HG03354 (cell line): ENCODE data around the gene ADCY7.
"Not testable (repeated sequence)": the region's sequence is repeated elsewhere in the genome, so short reads cannot be mapped to it uniquely, and the experiment has no call there.

Source experiments
- ATAC-seq: cut with Tn5 transposase; IDR thresholded peaks from one replicate; pipeline ENCODE4 v1.9.1; 2021; ENCODE audit warnings: mild to moderate bottlenecking; ENCODE audit not compliant: unreplicated experiment, poor library complexity, severe bottlenecking

Gene ADCY7

DNA sequence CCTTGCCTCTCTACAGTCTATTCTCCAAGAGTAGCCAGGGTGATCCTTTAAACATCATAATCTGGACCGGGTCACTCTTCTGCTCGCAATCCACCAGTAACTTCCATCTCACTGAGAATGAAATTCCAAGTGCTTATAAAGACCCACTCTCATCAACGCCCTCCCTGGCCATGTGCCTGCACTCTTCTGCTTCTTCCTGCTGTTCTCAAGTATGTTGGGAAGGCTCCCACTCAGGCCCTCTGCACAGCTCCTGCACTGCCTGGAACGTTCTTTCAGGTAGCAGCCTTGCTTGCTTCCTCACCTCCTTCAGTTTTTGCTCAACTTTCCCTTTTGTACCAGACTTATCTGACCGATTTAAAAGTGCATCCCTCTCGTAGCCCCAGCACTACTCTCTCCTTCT lies 58.0 kb downstream of the ADCY7 start:
- no peak for ATAC-seq

DNA sequence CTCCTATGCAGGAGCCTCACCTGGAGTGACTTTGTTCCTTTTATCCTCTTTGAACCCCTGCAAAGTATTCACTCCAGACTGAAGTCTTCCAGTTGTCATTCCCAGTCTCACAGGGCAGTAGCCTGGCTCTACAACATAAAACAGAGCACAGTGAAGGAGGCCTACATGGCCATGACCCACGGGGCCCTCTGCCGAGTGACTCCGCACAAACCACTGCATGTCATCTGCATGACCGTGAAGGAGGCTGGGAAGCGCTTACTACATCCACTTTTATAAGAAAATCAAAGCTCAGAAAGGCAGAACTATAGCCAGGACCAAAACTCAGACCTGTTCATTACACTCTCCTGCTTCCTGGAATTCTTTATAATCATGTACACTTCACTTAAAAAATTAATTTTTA lies 59.9 kb downstream of the ADCY7 start:
- no peak for ATAC-seq

DNA sequence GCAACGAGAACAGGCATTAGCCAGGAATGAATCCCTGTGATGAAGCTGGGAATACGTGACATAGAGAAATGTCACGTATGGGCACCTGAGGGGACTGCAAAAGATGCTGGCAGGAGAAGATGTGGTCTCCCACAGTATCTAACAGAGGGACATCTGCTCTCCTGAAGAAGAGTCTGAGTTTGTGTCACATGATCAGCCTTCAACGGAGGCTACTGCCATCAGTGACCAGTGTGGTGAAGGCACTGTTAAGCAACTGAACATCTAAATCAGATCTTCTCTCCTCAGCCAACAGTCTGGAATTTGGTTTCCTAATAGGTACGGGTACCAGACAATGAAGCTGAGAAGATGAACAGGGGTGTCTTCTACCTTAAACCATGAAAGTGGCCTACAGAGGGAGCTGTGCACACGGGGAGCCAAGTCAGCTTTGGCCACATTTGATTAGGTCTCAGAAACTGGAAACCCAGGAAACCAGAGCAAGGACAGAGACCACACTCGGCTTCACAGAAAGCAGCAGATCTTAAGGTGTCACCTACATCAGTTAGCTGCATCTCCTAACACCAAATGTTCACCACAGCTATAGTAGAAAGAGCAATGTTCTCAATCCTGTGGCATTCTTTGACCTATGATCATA lies 60.6 kb downstream of the ADCY7 start:
- ATAC-seq, result peak; percentile 59

DNA sequence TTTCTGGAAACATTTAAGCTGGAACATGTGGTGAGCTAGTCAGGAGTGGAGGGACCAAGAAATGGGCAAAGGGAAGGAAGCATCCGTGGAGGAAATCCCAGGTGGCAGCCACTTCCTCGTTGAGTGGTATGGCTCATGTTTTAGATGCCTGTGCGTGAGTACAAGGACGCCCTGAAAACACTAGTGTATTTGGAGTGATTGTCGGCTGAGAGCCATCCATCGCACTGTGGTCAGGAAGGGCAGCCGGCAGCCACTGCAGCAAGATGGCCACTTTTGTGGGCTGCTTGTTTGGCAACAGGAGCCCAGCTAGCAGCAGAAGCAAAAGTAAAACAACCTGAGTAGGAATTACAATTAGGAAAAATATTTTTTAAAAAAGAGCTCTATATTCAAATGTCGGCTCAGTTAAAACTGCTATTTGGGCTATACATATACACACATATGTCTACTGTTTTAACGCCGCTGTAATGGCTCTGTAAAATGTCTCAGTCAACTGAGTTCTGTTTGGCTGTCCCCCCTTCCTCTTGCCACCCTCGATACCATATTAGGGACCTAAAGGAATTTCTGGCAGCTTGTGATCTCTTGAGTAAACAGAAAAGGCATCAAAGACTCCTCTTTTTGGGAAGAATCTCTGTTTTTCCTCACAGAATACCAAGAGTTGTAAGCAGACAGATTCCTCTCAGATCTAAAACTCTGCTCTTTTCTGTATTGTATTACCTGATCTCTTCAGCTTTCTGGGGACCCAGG lies 63.3 kb downstream of the ADCY7 start:
- ATAC-seq, result no peak

DNA sequence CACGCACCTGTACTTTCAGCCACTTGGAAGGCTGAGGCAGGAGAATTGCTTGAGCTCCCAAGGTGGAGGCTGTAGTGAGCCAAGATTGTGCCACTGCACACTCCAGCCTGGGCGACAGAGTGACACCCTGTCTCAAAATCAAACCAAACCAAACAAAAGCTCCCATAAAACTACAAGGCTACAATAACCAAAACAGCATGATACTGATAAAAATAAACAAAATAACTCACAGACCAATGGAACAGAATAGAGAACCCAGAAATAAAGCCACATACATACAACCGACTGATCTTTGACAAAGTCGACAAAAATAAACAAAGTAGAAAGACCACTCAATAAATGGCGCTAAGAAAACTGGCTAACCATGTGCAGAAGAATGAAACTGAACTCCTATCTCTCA lies 65.2 kb downstream of the ADCY7 start:
- ATAC-seq, result no peak

DNA sequence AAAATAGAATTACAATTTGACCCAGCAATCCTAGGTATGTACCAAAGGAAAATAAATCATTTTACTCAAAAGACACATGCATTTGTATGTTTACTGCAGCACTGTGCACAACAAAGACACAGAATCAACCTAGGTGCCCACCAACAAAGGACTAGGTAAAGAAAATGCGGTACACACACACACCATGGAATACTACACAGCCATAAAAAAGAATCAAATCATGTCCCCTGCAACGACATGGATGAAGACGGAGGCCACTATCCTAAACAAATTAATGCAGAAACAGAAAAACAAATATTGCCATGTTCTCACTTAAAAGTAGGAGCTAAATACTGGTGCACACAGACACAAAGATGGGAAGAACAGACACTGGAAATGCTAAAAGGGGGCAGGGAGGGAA lies 66.2 kb downstream of the ADCY7 start:
- no peak for ATAC-seq

DNA sequence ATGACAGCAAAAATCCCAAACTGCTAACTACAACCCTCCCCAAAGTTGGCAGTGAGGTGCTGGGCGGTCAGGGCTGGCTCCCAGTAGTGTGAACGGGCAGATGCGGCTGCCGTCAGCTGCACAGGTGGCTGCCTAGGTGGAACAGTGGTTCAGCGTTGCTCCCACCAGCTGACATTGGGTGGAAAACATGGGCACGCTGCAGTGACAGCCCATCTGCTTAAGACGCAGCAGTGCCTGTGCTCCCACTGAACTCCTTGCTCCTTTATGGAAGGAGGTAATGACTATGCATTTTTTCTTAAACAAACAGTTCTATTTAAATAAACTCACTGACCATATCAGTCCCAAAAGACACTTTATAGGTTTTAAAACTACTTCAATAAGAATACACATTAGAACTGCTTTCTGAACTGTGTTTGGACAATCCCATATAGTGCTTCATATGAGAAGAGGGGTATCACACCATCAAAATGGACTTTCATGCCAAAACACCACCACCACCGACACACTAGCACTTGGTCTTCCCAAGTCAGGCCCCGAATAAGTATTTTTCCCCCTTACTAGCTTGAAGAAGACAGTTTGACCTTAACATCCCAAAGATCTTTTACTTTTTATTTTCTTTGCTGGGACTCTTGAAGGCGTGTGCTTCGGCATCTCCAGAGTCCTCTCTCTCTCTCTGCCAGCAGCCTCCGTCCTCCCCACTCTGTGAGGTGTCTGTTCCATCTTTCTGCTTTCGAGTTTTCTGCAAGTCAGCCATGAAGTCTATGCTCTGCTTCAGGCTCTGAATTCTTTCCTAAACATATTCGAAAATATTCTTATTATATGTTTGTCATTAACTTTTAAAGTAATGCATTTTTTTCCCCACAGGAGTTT lies 68.0 kb downstream of the ADCY7 start:
- ATAC-seq, result no peak

DNA sequence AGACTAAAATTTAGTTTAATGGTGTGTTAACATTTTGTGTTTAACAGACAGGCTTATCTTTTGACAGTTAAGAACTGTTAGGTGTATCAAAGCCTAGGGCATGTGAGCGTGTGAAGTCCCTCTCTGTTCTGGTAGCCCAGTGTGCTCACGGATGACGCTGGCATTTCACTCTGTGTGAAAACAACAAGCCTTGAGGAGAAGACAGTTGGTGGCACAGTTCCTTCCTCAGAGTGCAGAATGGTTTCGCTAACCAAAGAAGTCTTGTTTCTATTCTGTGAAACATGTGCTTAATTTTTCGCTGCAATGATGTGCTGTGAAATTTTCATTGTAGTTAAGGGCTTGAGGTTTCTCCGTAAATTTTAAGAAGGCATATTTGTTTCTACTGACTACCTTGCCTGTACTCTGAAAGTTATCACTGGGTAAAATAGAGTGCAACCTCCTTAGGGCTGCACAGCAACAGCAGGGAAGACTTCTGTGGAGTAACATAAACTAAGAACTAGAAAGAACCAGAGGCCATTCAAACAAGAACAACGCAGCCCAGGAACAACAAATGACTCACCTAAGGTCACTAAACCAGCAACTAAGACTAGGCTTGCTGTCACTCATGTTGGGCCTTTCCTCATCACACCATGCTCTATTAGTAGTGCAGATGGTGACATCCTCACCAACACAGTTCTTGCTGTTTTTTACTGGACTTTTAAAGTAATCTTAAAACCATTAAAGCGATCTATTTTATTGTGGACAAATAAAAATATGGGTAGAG lies 69.0 kb downstream of the ADCY7 start:
- ATAC-seq, result peak; percentile 84

DNA sequence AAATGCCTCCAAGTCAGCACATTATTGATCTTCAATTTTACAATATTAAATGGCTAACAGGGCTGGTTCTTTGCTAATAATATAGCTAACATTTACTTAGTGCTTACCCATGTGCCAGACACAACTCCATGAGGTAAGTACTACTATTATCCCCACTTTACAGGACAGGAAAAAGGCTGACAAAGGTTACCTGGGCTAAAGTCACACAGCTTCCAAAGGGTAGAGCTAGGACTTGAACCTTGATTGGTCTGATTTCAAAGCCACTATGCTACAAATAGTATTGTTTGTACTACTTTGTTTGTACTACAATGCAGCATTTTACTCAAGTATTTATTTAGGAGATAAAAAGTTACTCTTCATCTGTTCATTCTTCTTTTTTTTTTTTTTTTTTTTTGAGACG lies 70.5 kb downstream of the ADCY7 start:
- no peak for ATAC-seq

DNA sequence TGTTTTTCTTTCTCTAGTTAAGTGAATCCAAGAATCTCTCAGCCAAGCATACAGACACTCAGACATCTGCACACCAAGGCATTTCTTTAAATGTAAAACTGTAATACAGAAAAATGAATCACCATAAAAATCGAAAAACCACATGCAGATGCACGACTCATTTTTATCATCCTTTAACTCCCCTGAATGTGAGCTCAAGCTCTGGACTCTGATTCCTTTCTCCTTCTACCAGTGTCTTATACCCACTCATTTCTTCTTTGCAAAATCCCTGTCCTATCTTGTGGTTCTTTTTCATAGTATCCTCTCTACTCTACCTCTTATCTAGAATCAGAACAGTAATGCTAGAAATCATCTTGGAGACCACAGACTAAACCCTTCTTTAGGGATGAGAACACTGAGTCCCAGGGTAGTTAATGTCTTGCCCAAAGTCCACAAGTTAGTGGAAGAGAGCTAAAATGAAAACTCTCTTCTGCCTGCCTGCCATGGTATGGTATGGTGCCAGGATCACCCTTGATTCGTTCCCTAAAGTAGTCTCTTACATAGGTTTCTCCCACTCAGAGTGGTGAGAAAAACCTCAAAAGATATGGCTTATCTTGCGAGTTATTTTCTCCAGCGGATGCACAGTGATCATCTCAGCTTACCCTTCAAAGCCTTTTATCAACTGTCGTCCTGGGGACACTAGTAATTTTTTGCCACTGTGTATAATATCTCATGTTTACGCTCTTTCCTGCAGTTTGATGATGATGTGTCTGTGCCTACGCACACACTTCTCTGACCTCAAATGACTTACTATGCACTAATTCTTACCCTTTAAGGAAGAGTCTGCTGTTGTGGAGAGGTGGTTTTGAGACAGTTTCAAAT lies 72.2 kb downstream of the ADCY7 start:
- ATAC-seq, result no peak

DNA sequence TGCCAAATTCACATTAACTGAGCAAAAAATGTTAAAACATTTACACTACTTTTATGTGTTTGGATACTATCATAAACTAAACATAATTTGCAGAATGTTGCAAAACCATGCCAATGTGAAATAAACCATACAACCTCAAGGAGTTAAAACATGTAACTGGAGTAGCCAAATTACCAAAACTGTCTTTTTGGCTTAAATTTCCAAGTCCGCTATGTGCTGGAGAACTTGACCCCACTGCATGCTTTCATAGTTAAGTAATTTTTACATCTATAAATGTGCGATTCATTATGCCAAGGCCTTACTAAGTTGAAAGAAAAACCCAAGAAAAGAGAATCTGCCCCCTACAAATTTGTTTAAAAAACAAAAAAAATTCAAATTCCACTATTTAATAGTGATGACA lies 74.2 kb downstream of the ADCY7 start:
- ATAC-seq, result no peak

DNA sequence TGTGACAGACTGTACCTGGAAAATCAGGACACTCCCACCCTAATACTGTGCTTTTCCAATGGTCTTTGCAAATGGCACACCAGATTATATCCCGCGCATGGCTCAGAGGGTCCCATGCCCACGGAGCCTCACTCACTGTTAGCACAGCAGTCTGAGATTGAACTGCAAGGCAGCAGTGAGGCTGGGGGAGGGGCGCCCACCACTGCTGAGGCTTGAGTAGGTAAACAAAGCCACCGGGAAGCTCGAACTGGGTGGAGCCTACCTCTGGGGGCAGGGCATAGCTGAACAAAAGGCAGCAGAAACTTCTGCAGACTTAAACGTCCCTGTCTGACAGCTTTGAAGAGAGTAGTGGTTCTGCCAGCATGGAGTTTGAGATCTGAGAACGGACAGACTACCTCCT lies 77.2 kb downstream of the ADCY7 start:
- ATAC-seq, result not testable (repeated sequence)

DNA sequence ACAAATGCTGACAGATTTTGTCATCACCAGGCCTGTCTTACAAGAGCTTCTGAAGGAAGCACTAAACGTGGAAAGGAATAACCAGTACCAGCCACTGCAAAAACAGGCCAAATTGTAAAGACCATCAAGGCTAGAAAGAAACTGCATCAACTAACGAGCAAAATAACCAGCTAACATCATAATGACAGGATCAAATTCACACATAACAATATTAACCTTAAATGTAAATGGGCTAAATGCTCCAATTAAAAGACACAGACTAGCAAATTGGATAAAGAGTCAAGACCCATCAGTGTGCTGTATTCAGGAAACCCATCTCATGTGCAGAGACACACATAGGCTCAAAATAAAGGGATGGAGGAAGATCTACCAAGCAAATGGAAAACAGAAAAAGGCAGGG lies 78.9 kb downstream of the ADCY7 start:
- not testable (repeated sequence) for ATAC-seq

DNA sequence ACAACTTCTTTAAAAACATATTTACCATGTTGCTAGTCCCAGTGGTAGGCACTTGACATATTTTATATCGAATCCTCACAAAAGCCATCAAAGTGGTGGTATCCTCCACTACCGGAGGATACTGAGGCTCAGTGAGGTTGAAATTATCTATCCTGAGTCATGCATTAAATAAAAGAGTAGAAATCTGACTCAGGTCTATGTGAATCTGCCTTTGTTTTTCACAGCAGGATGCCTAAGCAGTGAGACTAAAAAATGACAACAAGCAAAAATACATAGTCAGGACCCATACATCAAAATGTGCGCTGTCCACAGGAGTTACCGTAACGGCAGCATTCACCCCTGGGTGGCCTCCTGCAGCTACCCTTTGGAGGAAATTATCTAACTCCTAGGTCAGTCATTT lies 84.8 kb downstream of the ADCY7 start:
- ATAC-seq, result no peak

DNA sequence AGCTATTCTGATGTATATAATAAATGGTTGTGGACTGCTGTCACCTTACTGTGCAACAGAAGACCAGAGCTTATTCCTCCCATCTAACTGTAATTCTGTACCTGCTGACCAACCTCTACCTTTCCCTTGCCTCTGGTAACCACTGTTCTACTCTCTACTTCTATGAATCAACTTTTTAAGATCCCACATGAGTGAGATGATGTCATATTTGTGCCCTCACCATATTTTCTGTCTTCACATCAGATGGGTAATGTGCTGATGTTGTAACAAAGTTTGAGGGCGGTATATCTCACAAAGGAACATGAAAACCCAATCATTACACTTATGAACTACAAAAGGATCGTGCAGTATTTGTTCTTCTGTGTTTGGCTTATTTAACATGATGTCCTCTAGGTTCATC lies 85.6 kb downstream of the ADCY7 start:
- ATAC-seq, result no peak

DNA sequence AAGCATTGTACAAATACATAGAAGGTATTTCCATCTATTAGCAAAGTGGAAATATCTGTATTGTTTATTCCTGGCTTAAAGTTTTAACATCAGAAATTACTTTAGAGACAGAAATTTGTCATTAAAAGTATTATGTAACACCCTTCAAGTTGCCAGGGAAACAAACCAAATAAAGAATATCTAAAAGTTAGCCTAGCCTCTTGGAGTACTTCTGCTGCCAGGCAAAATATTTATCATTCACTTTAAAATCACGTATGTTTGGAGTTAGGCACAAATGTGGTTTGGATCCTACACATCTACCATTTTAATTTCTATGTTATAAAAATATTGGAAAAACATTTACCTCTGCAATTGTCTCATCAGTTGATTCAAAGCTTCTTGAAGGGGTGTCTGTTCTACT lies 87.7 kb downstream of the ADCY7 start:
- no peak for ATAC-seq

DNA sequence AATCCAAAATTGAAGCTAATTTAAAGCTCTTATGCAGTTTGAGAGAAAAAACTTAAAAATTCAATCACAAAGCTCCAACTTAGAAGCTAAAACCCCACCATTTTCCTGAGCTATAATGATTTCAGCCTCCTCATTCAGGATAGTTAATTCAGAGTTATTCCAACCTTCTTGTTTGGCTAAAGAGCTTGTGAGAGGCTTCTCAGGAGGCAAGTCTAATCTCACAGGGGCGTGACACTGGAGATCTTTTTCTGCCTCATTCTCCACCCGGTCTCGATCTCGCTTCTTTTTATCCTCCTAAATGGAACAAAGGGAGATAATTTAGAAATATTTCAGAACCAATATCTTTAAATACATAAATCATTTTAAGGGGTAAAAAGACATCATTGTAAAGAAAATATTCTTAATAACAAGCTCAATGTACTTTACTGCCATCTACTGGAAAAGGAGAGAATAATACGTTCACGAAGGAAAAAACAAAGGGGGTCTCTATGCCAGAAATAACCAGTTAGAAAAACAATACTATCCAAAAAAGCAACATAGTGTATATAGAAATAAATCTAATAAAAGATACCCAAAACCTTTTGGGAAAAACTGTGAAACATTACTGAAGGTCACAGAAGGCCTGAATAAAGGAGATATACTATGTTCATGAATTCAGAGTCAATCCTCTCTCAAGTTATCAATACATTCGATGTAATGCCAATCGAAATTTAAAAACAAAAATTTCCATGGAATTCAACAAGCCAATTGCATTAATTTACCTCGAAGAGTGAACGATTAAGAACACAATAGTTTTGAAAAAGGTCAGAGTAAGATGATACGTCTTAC lies 88.5 kb downstream of the ADCY7 start:
- no peak for ATAC-seq

DNA sequence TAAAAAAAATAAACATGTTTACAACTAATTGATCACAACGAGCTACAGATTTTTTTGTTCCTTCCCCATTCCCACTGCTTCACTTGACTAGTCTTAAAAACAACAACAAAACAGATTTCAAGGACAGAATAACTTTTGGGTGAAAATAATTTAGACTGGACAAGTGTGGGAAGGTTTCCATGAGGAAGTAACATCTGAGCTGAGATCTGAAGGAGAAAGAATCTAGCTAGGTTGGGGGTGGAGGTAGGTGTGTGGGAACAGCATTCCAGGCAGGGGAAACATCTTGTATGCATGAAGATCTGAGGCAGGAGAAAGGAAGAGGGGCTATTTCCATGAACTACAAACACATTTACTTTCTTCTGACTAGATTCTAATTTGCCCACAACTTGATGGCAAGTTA lies 93.3 kb downstream of the ADCY7 start:
- no peak for ATAC-seq
